ENCODE results near the gene C2orf78. TPM values are rescaled to one million over a fixed set of nuclear protein-coding genes. Genes with fewer than 3 reads are reported as not detected.
A peak's percentile ranks its signal among the peaks of the same experiment; 100 is the strongest.
"Not testable (repeated sequence)": the region's sequence is repeated elsewhere in the genome, so short reads cannot be mapped to it uniquely, and the experiment has no call there.

The C2orf78 gene, protein sequence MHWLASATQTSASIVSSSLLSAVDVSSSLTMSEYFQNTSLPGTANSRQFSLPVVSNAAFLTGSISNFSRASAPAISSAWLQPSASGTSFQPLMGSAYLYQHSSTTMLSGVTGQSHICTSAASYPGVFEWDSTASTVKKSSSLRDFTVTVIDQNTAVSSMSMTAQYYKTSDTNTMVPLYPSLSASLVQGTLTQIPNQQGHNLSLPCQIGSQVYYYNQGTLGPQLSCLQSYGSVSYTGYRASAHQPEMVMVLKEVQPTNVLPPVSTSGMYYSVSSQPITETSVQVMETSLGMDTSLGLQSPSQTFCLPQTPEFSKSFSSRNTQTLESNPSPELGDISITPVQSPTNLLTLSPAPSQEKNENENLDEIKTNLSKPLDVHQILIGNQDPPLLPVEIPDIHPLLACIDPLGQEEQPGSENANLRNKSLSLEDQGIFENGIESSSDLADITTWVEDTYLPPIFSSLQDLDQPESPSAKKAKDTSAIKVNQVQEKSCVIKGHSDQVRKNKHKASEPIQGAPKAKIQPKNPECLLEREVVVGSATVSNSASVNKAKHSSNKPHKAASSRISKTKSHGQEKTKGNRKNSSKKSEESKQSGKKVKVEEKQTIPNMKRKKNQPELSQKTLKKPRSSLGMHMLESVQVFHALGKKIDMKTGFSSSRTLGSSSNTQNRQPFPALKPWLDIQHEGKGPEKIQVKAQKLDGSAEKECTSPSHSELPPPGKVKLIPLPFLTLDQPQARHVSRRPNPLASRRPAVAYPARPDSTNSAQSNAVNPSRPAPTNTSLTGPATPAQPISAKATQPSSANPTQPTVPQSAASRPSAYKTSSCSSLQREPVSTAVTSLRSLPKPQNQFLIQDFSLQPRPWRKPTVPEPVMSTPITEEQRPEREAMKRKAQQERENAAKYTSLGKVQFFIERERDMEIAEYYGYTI
- total RNA-seq (not detected), polyA plus RNA-seq (ENCODE audit: insufficient read depth, low read depth, low replicate concordance) (not detected)
- long read RNA-seq, donor 1: 0 reads
- long read RNA-seq, donor 2: 0 reads
- long read RNA-seq, donor 3: 0 reads
- long read RNA-seq, donor 4: 0 reads
- long read RNA-seq, donor 5: 0 reads
- long read RNA-seq, donor 6: 0 reads
- long read RNA-seq, donor 7: 0 reads
- long read RNA-seq, donor 8: 0 reads
- long read RNA-seq, donor 9: 0 reads
- long read RNA-seq, donor 10: 0 reads

DNA sequence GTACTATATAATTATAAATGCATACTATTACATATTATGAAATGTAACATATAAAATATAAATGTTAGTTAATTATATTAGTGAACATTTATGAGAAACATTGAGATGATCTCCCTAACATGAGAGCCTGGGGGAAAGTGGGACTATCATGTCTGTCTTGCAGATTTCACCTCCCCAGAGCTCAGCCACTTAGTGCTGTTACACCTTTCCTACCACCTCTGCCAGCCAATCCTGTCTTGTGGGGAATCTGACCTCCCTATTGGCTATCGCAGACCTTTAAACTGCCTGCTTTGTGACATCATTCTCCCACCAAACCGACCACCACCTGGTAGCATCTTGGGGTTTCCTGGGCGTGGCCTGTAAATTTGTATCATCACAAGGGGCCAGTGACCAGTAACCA lies at the start of gene C2orf78:
Gene C2orf78, plus strand, starts transcription at position 301 of the 400 bp plus-strand sequence. CDS start 127 bp downstream, outside the sequence.
- FAIRE-seq; H3K4me3 ChIP-seq (ENCODE audit: low read length in 3 of 3); H3K36me3 ChIP-seq (ENCODE audit: control insufficient read depth in 2 of 3, insufficient read depth in 3 of 3, low read length in 3 of 3); H3K9me3 ChIP-seq (ENCODE audit: control insufficient read depth in 2 of 3, insufficient read depth in 1 of 3, low read length in 3 of 3); H3K27me3 ChIP-seq (ENCODE audit: control insufficient read depth, insufficient read depth, low read length); H3K27ac ChIP-seq (ENCODE audit: low read depth in 2 of 2, low read length in 2 of 2); intact Hi-C loops (cut with DNase I); H3K9ac ChIP-seq (ENCODE audit: low read length in 3 of 3); DNase-seq; H3K4me1 ChIP-seq (ENCODE audit: control insufficient read depth in 2 of 3, insufficient read depth in 2 of 3, low read depth in 1 of 3, low read length in 3 of 3): not testable (repeated sequence)

GRCh38 chr2:73736378-73736777 lies 47.6 kb upstream of the C2orf78 start:
- peak overlapping the region; percentile 60 to 90 for H3K27ac ChIP-seq (ENCODE audit: low read depth in 2 of 2, low read length in 2 of 2)
- DNase-seq (no peak), FAIRE-seq (no peak)

GRCh38 chr2:73736855-73737779 lies 46.9 kb upstream of the C2orf78 start, which contains the start of gene TPRKB:
TSS of gene TPRKB (minus strand) at chr2:73737345. CDS start at chr2:73734569, 2,776 bp downstream.
- intact Hi-C loops (cut with DNase I): no loop called here
- FAIRE-seq (peak; percentile 45), DNase-seq (peak; percentile 98 to 99 (median 98))
- Histone ChIP-seq H3K9me3 (ENCODE audit: control insufficient read depth in 2 of 3, insufficient read depth in 1 of 3, low read length in 3 of 3) (no peaks in the 10 kb centered on the region), H3K4me1 (ENCODE audit: control insufficient read depth in 2 of 3, insufficient read depth in 2 of 3, low read depth in 1 of 3, low read length in 3 of 3) (peaks cover 3 to 5% (median 4%) of the 10 kb centered on the region in 3 donors), H3K27ac (ENCODE audit: low read depth in 2 of 2, low read length in 2 of 2) (peak within 1 kb of the TSS; percentile 60 to 90), H3K36me3 (ENCODE audit: control insufficient read depth in 2 of 3, insufficient read depth in 3 of 3, low read length in 3 of 3) (peaks cover 2 to 10% (median 9%) of the 10 kb centered on the region in 3 donors), H3K9ac (ENCODE audit: low read length in 3 of 3) (peak within 1 kb of the TSS; percentile 89 to 96 (median 94)), H3K27me3 (ENCODE audit: control insufficient read depth, insufficient read depth, low read length) (no peaks in the 10 kb centered on the region), H3K4me3 (ENCODE audit: low read length in 3 of 3) (peak within 1 kb of the TSS; percentile 88 to 99 (median 99))
- TF ChIP-seq, protein P1, sequence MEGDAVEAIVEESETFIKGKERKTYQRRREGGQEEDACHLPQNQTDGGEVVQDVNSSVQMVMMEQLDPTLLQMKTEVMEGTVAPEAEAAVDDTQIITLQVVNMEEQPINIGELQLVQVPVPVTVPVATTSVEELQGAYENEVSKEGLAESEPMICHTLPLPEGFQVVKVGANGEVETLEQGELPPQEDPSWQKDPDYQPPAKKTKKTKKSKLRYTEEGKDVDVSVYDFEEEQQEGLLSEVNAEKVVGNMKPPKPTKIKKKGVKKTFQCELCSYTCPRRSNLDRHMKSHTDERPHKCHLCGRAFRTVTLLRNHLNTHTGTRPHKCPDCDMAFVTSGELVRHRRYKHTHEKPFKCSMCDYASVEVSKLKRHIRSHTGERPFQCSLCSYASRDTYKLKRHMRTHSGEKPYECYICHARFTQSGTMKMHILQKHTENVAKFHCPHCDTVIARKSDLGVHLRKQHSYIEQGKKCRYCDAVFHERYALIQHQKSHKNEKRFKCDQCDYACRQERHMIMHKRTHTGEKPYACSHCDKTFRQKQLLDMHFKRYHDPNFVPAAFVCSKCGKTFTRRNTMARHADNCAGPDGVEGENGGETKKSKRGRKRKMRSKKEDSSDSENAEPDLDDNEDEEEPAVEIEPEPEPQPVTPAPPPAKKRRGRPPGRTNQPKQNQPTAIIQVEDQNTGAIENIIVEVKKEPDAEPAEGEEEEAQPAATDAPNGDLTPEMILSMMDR (IDR thresholded peaks at IDR 0.05; ENCODE audit: borderline replicate concordance, extremely low read depth, insufficient read depth): no peak

More at GRCh38 chr2:73736378-73736777, 47.6 kb upstream of the C2orf78 start:
- peak overlapping the region; percentile 89 to 96 (median 94) for H3K9ac ChIP-seq (ENCODE audit: low read length in 3 of 3)
- peak overlapping the region; percentile 88 to 99 (median 99) for H3K4me3 ChIP-seq (ENCODE audit: low read length in 3 of 3)
- H3K4me1 ChIP-seq (ENCODE audit: control insufficient read depth in 2 of 3, insufficient read depth in 2 of 3, low read depth in 1 of 3, low read length in 3 of 3): peaks cover 3 to 5% (median 4%) of the 10 kb centered on the region in 3 donors
- intact Hi-C loops (cut with DNase I): no loop called here
- peaks cover 2 to 17% (median 11%) of the 10 kb centered on the region in 3 donors for H3K36me3 ChIP-seq (ENCODE audit: control insufficient read depth in 2 of 3, insufficient read depth in 3 of 3, low read length in 3 of 3)
- H3K27me3 ChIP-seq (ENCODE audit: control insufficient read depth, insufficient read depth, low read length): no peaks in the 10 kb centered on the region
- TF ChIP-seq, protein P1 (IDR thresholded peaks at IDR 0.05; ENCODE audit: borderline replicate concordance, extremely low read depth, insufficient read depth): no peak
- no peaks in the 10 kb centered on the region for H3K9me3 ChIP-seq (ENCODE audit: control insufficient read depth in 2 of 3, insufficient read depth in 1 of 3, low read length in 3 of 3)
